GM19025 (cell line): ENCODE results near the gene TTC7B.

Experiments
- ATAC-seq: cut with Tn5 transposase; IDR thresholded peaks from one replicate; pipeline ENCODE4 v1.9.1; 2021; ENCODE audit warnings: mild to moderate bottlenecking, low read depth, moderate library complexity; ENCODE audit not compliant: unreplicated experiment

TTC7B gene

GRCh38 chr14:90483571-90483974 is 332.7 kb downstream of the TTC7B start:
- no peak for ATAC-seq

- ATAC-seq: no peak
Observed at GRCh38 chr14:90483117-90483516, 333.1 kb downstream of the TTC7B start.

- ATAC-seq: no peak
Observed at GRCh38 chr14:90475298-90475697, 340.9 kb downstream of the TTC7B start.
